Lower lobe of right lung (tissue), 2 donors: ENCODE results near the gene MED9. TPM values are rescaled to one million over a fixed set of nuclear protein-coding genes. Genes with fewer than 3 reads are reported as not detected.

Experiments
- ATAC-seq, 2 donors: fragments of 200-7000 bp; cut with Tn5 transposase; one replicate each; pipeline ENCODE4 v1.9.1; 2020 to 2022; ENCODE audit warnings: mild to moderate bottlenecking in 2 of 2, moderate library complexity in 2 of 2
- DNase-seq: peaks from one replicate; pipeline ENCODE4 v3.0.0-alpha.2; 2020
- H3K27ac ChIP-seq: fragments of 200-600 bp; one replicate; pipeline ENCODE4 v1.8.0; 2022
- H3K27me3 ChIP-seq: fragments of 200-600 bp; one replicate; pipeline ENCODE4 v1.8.0; 2022; ENCODE audit warnings: low read depth
- H3K36me3 ChIP-seq: fragments of 200-600 bp; one replicate; pipeline ENCODE4 v1.8.0; 2022; ENCODE audit warnings: mild to moderate bottlenecking
- H3K4me1 ChIP-seq: fragments of 200-600 bp; one replicate; pipeline ENCODE4 v1.8.0; 2022
- H3K4me3 ChIP-seq: fragments of 200-600 bp; one replicate; pipeline ENCODE4 v1.8.0; 2022; ENCODE audit warnings: mild to moderate bottlenecking
- H3K9me3 ChIP-seq: fragments of 200-600 bp; one replicate; pipeline ENCODE4 v1.8.0; 2022
- CTCF ChIP-seq: fragments of 200-600 bp; IDR thresholded peaks from one replicate; pipeline ENCODE4 v1.8.0; 2022; ENCODE audit warnings: antibody characterized with exemption, mild to moderate bottlenecking
- intact Hi-C: fragments of 100-400 bp; cut with DNase I; formaldehyde crosslinking; loops from one replicate; pipeline ENCODE4 v1.11.0; 2022
- total RNA-seq: library from RNA; stranded (reverse); fragmentation: NEBNext Ultra II Directional; extraction: Animal tissue kit (Norgen Biotek cat#: 25700); gene quantifications from one replicate; pipeline ENCODE4 v1.2.1, GENCODE V29; 2021
- donor health status: DM: no; HTN: yes; CAD: no; lungs with severe emphysema.

MED9 gene
- total RNA-seq, 1 donor from 2014 or later, result 14.5 TPM

DNA sequence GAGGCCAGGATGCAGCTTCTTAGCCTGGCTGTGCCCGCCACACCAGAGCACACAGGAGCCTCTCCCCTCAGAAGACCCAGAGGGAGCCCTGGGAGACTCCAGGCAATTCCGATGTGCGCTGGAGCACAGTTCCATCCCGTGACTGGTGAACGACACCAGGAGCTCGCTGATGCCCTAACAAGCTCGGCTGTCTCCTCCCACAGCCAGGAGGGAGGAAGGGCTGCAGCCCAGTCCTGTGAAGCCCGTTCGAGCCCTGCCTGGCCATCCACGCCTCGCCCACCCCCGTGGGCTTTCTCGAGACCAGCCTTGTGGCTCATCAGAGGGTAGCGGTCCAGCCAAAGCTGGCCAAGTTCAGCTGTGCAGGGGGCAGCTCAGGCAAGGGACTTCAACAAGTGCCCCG, 41.2 kb downstream of the MED9 start:
- H3K4me1 ChIP-seq, result no peaks in the 10 kb centered on the region
- intact Hi-C loops, result no loop called here
- no peak for DNase-seq
- no peaks in the 10 kb centered on the region for H3K9me3 ChIP-seq
- H3K4me3 ChIP-seq, result no peak overlapping the region
- no peak overlapping the region for H3K27ac ChIP-seq
- H3K36me3 ChIP-seq, result peaks cover 12% of the 10 kb centered on the region
- no peaks in the 10 kb centered on the region for H3K27me3 ChIP-seq
- no peak for TF ChIP-seq CTCF
- no peak for ATAC-seq

GRCh38 chr17:17518951-17519350, 42.2 kb downstream of the MED9 start:
- Histone ChIP-seq H3K4me1 (no peaks in the 10 kb centered on the region), H3K27ac (no peak overlapping the region), H3K9me3 (no peaks in the 10 kb centered on the region), H3K36me3 (peaks cover 12% of the 10 kb centered on the region), H3K4me3 (no peak overlapping the region), H3K27me3 (no peaks in the 10 kb centered on the region)
- intact Hi-C loops, result no loop called here
- ATAC-seq (no peak), DNase-seq (no peak)
- TF ChIP-seq CTCF, result no peak

- H3K36me3 ChIP-seq, result peaks cover 12% of the 10 kb centered on the region
- intact Hi-C loops, result no loop called here
- no peaks in the 10 kb centered on the region for H3K27me3 ChIP-seq
- DNase-seq, result no peak
- no peaks in the 10 kb centered on the region for H3K4me1 ChIP-seq
- no peak for TF ChIP-seq CTCF
- H3K27ac ChIP-seq, result no peak overlapping the region
- H3K9me3 ChIP-seq, result no peaks in the 10 kb centered on the region
- no peak for ATAC-seq
- H3K4me3 ChIP-seq, result no peak overlapping the region
These were observed 43.1 kb downstream of the MED9 start for GRCh38 chr17:17519886-17520285.

DNA sequence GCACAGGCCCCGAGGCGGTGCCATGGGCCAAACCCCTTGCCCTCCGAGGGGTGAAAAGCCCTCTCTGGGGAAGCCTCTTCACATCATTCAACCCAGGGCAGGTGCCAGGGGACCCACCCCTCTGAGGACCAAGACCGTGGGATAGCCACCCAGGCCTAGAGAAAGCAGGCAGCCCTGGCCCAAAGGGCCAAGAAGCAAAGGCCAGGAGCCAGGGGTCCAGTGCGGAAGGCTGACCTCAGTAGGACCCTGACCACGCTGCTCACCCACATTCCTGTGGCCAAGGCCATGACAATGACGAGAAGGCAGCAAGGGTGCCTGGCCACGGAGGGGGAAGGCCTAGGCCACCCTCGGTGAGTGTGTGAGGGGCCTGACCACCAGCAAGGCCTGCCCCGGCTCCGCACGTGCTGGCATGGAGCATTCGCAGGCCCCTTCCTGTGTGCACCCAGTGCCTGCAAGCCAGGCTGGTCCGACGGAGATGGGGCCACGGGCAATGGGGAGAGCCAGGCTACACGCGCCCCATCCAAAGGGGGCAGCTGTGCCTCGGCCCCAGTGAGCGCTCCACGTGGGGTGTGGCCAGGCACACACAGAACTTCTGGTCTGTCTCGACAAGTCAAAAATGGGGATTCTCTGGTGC, 43.9 kb downstream of the MED9 start:
- no peak overlapping the region for H3K27ac ChIP-seq
- ATAC-seq (no peak), DNase-seq (no peak)
- peaks cover 12% of the 10 kb centered on the region for H3K36me3 ChIP-seq
- no peaks in the 10 kb centered on the region for H3K9me3 ChIP-seq
- H3K4me1 ChIP-seq, result no peaks in the 10 kb centered on the region
- no peaks in the 10 kb centered on the region for H3K27me3 ChIP-seq
- intact Hi-C loops, result no loop called here
- TF ChIP-seq CTCF, result no peak
- H3K4me3 ChIP-seq, result no peak overlapping the region

- Histone ChIP-seq H3K27ac (no peak overlapping the region), H3K36me3 (peaks cover 12% of the 10 kb centered on the region), H3K4me3 (no peak overlapping the region), H3K4me1 (peaks cover 10% of the 10 kb centered on the region), H3K9me3 (no peaks in the 10 kb centered on the region), H3K27me3 (no peaks in the 10 kb centered on the region)
- DNase-seq (no peak), ATAC-seq (no peak)
- no peak for TF ChIP-seq CTCF
- intact Hi-C loops, result no loop called here
These were observed 46.4 kb downstream of the MED9 start for GRCh38 chr17:17523001-17523730.
